Psoas muscle (tissue), 8 donors: Measurements from ENCODE around the gene RAB11FIP3. TPM values are rescaled to one million over a fixed set of nuclear protein-coding genes. Genes with fewer than 3 reads are reported as not detected.

Experiments
- ATAC-seq, 4 donors: fragments of 200-7000 bp; cut with Tn5 transposase; one replicate each; pipeline ENCODE4 v1.9.1; 2020; ENCODE audit warnings: moderate library complexity in 3 of 4, mild to moderate bottlenecking in 2 of 4
- DNase-seq, 2 donors: peaks; one replicate each; pipeline ENCODE4 v3.0.0-alpha.2; 2020
- H3K27ac ChIP-seq: fragments of 200-600 bp; one replicate; pipeline ENCODE4 v1.8.0; 2022
- H3K27me3 ChIP-seq, 3 donors: fragments of 200-600 bp in 1 of 3; one replicate each; pipeline versions ENCODE4 v1.6.1 to v1.8.0; 2013 to 2022; ENCODE audit warnings: low read length in 2 of 3, mild to moderate bottlenecking in 2 of 3, moderate library complexity in 1 of 3; ENCODE audit not compliant: insufficient read depth in 3 of 3
- H3K36me3 ChIP-seq, 2 donors: fragments of 200-600 bp in 1 of 2; one replicate each; pipeline versions ENCODE4 v1.6.1 to v1.8.0; 2013 to 2022; ENCODE audit warnings: low read depth in 1 of 2, mild to moderate bottlenecking in 1 of 2, moderate library complexity in 1 of 2; ENCODE audit not compliant: insufficient read depth in 1 of 2
- H3K4me1 ChIP-seq: fragments of 200-600 bp; one replicate; pipeline ENCODE4 v1.8.0; 2022
- H3K4me3 ChIP-seq: fragments of 200-600 bp; one replicate; pipeline ENCODE4 v1.8.0; 2022; ENCODE audit warnings: mild to moderate bottlenecking
- H3K9me3 ChIP-seq: fragments of 200-600 bp; one replicate; pipeline ENCODE4 v1.8.0; 2022
- CTCF ChIP-seq: fragments of 200-600 bp; IDR thresholded peaks from one replicate; pipeline ENCODE4 v1.8.0; 2022; ENCODE audit warnings: antibody characterized with exemption
- WGBS, 3 donors: extraction: QIAGEN DNeasy Blood & Tissue Kit; methylation state at CpG; one replicate each; pipeline versions ENCODE4 v1.1.6 to v1.1.7; 2013; 5-methylcytosine and 5-hydroxymethylcytosine counted together
- intact Hi-C, 2 donors: fragments of 100-400 bp; cut with DNase I; formaldehyde crosslinking; loops; one replicate each; pipeline versions ENCODE4 v1.11.0 to v1.14.2; 2022
- polyA plus RNA-seq, 3 donors: library from polyadenylated mRNA; stranded (reverse); fragments of 200-250 nt; gene quantifications; one replicate each; pipeline ENCODE4 v1.2.3, GENCODE V29; 2013
- total RNA-seq, 4 donors: library from RNA; stranded (reverse); fragmentation: NEBNext Ultra II Directional in 2 of 4; extraction: Animal tissue kit (Norgen Biotek cat#: 25700) in 2 of 4; gene quantifications; one replicate each; pipeline versions ENCODE4 v1.2.1 to v1.2.4, GENCODE V29; 2021 to 2023
- donor health status: healthy with polysubstance abuse.
- donor health status: DM: no; HTN: no; CAD: no; lungs with moderate emphysema.
- donor health status: Bipolar disorder and iron deficiency.
- donor health status: healthy.
- donor health status: DM: yes; HTN: yes; CAD: no.
- donor health status: DM: no; HTN: no; CAD: no.
- donor health status: DM: no; HTN: no; CAD: no.
- donor health status: DM: yes; HTN: yes; CAD: no.

Gene RAB11FIP3
- total and polyA plus RNA-seq, 7 donors: 20.3 to 89.5 (median 44.7) TPM

- no peak overlapping the region for H3K4me3 ChIP-seq
- peaks cover 4 to 30% of the 10 kb centered on the region in 2 donors for H3K36me3 ChIP-seq
- H3K4me1 ChIP-seq: peaks cover 17% of the 10 kb centered on the region
- no peak for TF ChIP-seq CTCF
- no peaks in the 10 kb centered on the region for H3K9me3 ChIP-seq
- peak overlapping the region; percentile 30 for H3K27ac ChIP-seq
- no peaks in the 10 kb centered on the region for H3K27me3 ChIP-seq
- peak in 3 of 4 donors; percentile 38 to 62 (median 61) for ATAC-seq
- DNase-seq: no peak
- intact Hi-C loops: loop anchor here in 1 of 2 donors (5.0 kb wide), 1 partner anchor 43 kb away; the partner anchor contains the start of gene RAB11FIP3
- WGBS, 3 donors: 50 to 84% (median 60%) methylated on average over 4 of the region's 4 CpGs
Measured at GRCh38 chr16:470418-470817, 45.0 kb downstream of the RAB11FIP3 start.

- peaks cover 4 to 30% of the 10 kb centered on the region in 2 donors for H3K36me3 ChIP-seq
- TF ChIP-seq CTCF: no peak
- H3K27ac ChIP-seq: no peak overlapping the region
- H3K4me3 ChIP-seq: no peak overlapping the region
- peaks cover 17% of the 10 kb centered on the region for H3K4me1 ChIP-seq
- DNase-seq: peak in 1 of 2 donors; percentile 71
- no peaks in the 10 kb centered on the region for H3K27me3 ChIP-seq
- intact Hi-C loops: loop anchor here in 1 of 2 donors (5.0 kb wide), 1 partner anchor 44 kb away; the partner anchor contains the start of gene RAB11FIP3
- peak; percentile 49 to 68 (median 58) for ATAC-seq
- no peaks in the 10 kb centered on the region for H3K9me3 ChIP-seq
- 54 to 72% (median 59%) methylated on average over 30 to 32 of the region's 32 CpGs for WGBS, 3 donors
Measured at GRCh38 chr16:471353-472198, 46.1 kb downstream of the RAB11FIP3 start.

GRCh38 chr16:472199-472504 lies 46.7 kb downstream of the RAB11FIP3 start:
- 86 to 95% (median 92%) methylated on average over 9 of the region's 9 CpGs for WGBS, 3 donors
- intact Hi-C loops: loop anchor here in 1 of 2 donors (5.0 kb wide), 1 partner anchor 45 kb away; the partner anchor contains the start of gene RAB11FIP3

More at GRCh38 chr16:472199-472504, 46.7 kb downstream of the RAB11FIP3 start:
- no peak for TF ChIP-seq CTCF
- ATAC-seq: no peak
- H3K27me3 ChIP-seq: no peaks in the 10 kb centered on the region
- DNase-seq: no peak
- no peak overlapping the region for H3K4me3 ChIP-seq
- H3K9me3 ChIP-seq: no peaks in the 10 kb centered on the region
- H3K36me3 ChIP-seq: peaks cover 4 to 30% of the 10 kb centered on the region in 2 donors
- no peak overlapping the region for H3K27ac ChIP-seq
- H3K4me1 ChIP-seq: peaks cover 18% of the 10 kb centered on the region
